HG03064 (cell line): ENCODE measurements around the gene SOCS1.

Experiments used
- ATAC-seq: cut with Tn5 transposase; IDR thresholded peaks from one replicate; pipeline ENCODE4 v1.9.1; 2021; ENCODE audit warnings: low read depth; ENCODE audit not compliant: unreplicated experiment

Gene SOCS1

DNA sequence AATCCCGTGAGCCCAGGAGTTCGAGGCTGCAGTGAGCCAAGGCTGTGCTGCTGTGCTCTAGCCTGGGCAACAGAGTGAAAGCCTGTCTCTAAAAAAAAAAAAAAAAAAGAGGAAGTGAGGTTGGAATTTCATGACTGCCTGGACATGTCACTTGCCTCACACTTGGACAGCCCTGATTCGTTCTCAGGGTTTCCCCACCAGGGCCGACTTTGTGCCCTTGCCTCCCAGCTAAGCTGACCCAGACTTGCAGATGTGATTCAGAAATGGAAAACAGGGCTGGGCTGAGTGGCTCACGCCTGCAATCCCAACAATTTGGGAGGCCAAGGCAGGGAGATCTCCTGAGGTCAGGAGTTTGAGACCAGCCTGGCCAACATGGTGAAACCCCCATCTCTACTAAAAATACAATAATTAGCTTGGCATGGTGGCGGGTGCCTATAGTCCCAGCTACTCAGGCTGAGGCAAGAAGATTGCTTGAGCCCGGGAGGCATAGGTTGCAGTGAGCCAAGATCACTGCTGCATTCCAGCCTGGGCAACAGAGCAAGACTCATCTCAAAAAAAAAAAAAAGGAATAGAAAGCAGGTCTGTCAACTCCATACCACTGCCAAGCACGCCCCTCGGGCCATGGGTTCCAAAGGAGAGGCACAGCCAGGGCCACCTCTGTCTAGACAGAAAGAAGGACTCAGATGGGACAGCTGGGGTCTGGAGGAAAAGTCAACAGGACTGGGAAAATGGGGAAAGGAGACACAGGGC lies 46.9 kb downstream of the SOCS1 start:
- no peak for ATAC-seq

DNA sequence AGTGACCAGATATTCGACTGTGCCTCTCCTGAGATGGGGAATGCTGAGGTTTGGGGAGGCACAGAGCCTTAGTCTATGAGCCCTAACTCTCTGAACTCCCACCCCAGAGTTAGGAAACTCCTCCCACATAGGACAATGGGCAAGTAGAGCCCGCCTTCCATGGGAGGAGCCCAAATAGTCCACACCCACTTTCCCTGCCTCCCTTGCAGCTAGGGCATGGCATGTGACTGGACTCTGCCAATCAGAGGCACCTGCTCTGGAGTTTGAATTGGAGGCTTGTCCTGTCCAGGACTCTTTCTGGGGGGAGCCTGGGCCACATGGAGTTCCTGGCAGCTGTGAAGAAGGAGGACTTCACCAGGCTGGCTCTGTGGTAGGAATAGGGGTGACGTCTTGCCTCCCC lies 48.4 kb downstream of the SOCS1 start:
- ATAC-seq: no peak

GRCh38 chr16:11205754-11206581 lies 50.0 kb downstream of the SOCS1 start:
- ATAC-seq: no peak

GRCh38 chr16:11205065-11205699 lies 50.8 kb downstream of the SOCS1 start:
- no peak for ATAC-seq

DNA sequence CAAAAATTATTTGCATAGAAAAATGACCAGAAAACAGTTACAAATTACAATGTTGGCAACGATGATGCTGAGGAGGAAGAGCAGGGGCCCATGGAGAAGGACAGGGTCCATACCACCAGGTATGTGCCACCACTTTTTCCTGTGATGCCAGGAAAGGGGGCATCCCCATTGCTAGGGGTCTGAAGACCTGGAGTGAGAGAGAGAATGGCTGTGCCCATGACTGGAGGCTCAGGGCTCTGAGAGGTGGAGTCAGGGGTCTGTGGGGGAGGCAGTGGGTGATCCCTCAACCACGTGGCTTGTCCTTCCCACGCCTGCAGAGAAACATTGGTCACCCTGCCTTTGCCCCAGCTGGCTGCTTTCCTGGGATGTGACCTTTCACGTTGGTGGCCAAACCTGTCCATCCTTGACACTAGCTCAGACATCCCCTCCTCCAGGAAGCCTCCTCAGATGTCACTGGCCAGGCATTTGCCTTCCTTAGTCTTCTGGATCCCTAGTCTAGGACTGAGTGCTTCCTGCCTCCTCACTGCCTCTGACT lies 51.4 kb downstream of the SOCS1 start:
- ATAC-seq: no peak
